Stomach (tissue), 9 donors: ENCODE data around the gene AGMAT. TPM values are rescaled to one million over a fixed set of nuclear protein-coding genes. Genes with fewer than 3 reads are reported as not detected.

ENCODE experiments used
- DNase-seq, 2 donors: peaks; one replicate each; pipeline versions ENCODE4 v3.0.0 to v3.0.0-alpha.2; 2013 to 2019
- H3K27ac ChIP-seq, 5 donors: fragments of 200-600 bp in 4 of 5; sonication (generic) in 4 of 5; one replicate each; pipeline ENCODE4 v1.5.1; 2013 to 2019; ENCODE audit warnings: mild to moderate bottlenecking in 1 of 5, moderate library complexity in 1 of 5
- H3K27me3 ChIP-seq, 3 donors: fragments of 200-600 bp; sonication (generic); one replicate each; pipeline ENCODE4 v1.5.1; 2017 to 2019; ENCODE audit warnings: mixed run types in 1 of 3
- H3K36me3 ChIP-seq, 4 donors: fragments of 200-600 bp; sonication (generic); 1 replicate in 3 of 4; 2 replicates in 1 of 4; pipeline ENCODE4 v1.5.1; 2016 to 2019
- H3K4me1 ChIP-seq, 4 donors: fragments of 200-600 bp; sonication (generic); one replicate each; pipeline ENCODE4 v1.5.1; 2016 to 2019
- H3K4me3 ChIP-seq, 4 donors: fragments of 200-600 bp; sonication (generic) in 3 of 4; one replicate each; pipeline ENCODE4 v1.5.1; 2016 to 2019; ENCODE audit warnings: mild to moderate bottlenecking in 1 of 4
- H3K9me3 ChIP-seq, 4 donors: fragments of 200-600 bp; sonication (generic); one replicate each; pipeline ENCODE4 v1.5.1; 2016 to 2019
- EP300 ChIP-seq: sonication (generic); formaldehyde crosslinking; IDR thresholded peaks from one replicate; pipeline ENCODE4 v1.6.1; 2017; ENCODE audit warnings: antibody characterized with exemption
- POLR2A ChIP-seq, 4 donors: fragments of 450-650 bp; IDR thresholded peaks; one replicate each; pipeline ENCODE4 v1.6.1; 2016; ENCODE audit warnings: antibody characterized with exemption in 4 of 4, control low read depth in 2 of 4, mild to moderate bottlenecking in 1 of 4, moderate library complexity in 1 of 4
- POLR2AphosphoS5 ChIP-seq, 3 donors: sonication (generic); formaldehyde crosslinking; IDR thresholded peaks; one replicate each; pipeline ENCODE4 v1.6.1; 2016; ENCODE audit warnings: antibody characterized with exemption in 3 of 3
- WGBS, 5 donors: extraction: QIAGEN DNeasy Blood & Tissue Kit in 3 of 5; methylation state at CpG; one replicate each; pipeline versions ENCODE4 v1.1.5 to v1.1.7; 2013 to 2018; 5-methylcytosine and 5-hydroxymethylcytosine counted together
- intact Hi-C: fragments of 100-400 bp; cut with DNase I; formaldehyde crosslinking; loops from one replicate; pipeline ENCODE4 v1.15.1; 2023; ENCODE audit warnings: low total_unique reads
- polyA plus RNA-seq, 3 donors: library from polyadenylated mRNA; stranded (reverse); fragments of 200-250 nt; gene quantifications; one replicate each; pipeline ENCODE4 v1.2.3, GENCODE V29; 2013
- total RNA-seq, 5 donors: library from RNA; depleted of rRNA; stranded (reverse); fragments of >200 nt; gene quantifications; one replicate each; pipeline versions ENCODE4 v1.1.0 to v1.2.3, GENCODE V29; 2014 to 2016
- TF ChIP-seq, protein P1 (sequence below), 7 experiments: fragments of 450-650 bp in 4 of 7; fragments of 200-600 bp in 3 of 7; sonication (generic) in 3 of 7; IDR thresholded peaks; one replicate each; pipeline ENCODE4 v1.5.1; 2016 to 2019; ENCODE audit warnings: antibody characterized with exemption in 7 of 7, control low read depth in 2 of 7, mild to moderate bottlenecking in 1 of 7
- donor health status: healthy with polysubstance abuse.
- donor health status: Bipolar disorder and iron deficiency.
- donor health status: healthy.

Gene AGMAT
- total and polyA plus RNA-seq, 8 donors, result 0.14 to 9.8 (median 0.51) TPM; not detected in 2

DNA sequence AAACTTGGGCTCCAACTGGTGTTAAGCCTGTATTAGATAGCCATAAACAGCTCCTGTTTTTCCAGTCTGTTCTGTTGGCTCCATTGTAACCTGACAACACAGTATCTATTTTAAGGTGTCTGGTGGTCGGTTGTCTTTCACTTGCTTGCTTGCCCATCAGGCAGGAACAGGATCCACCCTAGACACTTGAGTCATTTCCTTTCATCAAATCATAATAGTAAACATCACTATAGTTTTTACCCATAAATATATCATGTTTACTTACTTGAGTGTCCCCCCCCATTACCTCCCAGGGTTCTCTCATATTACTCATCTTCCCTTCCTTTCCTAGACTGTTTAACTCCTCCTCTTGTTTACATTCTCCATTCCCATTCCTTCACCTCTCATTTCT lies 35.3 kb upstream of the AGMAT start:
- H3K4me3 ChIP-seq, result no peak overlapping the region

DNA sequence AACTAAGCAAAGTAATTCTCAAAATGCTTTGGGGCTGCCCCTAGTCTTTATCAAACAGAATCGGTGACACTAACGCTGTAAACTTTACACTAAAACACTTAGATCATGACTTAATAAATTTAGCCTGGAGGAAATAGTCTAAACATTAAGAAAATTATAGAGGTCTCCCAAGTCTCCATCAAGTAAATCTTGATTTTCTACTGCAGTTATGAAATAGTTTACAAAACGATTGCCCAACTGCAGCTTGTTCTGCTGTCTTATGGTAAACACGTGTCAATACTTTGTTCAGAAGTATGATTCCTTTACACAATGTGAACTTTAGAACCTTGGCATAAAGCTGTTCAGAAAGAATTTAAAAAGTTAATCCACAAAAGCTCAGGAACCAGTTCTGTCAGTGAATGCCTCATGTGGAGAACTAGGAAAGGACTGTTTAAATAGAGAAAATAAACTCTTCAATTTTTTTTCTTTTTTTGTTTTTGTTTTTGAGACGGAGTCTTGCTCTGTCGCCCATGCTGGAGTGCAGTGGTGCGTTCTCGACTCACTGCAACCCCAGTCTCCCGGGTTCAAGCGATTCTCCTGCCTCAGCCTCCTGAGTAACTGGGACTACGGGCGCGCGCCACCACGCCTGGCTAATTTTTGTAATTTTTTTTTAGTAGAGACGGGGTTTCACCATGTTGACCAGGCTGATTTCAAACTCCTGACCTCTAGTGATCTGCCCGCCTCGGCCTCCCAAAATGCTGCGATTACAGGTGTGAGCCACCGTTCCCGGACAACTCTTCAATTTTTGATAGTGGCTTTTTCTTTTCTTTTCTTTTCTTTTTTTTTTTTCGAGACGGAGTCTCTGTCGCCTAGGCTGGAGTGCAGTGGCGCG lies 34.0 kb upstream of the AGMAT start:
- TF ChIP-seq EP300 (no peak), POLR2AphosphoS5 (IDR thresholded peaks at IDR 0.05) (peak; percentile 61 to 77 (median 68))
- Histone ChIP-seq H3K27me3 (no peaks in the 10 kb centered on the region), H3K36me3 (no peaks in the 10 kb centered on the region), H3K4me3 (peak overlapping the region; percentile 85 to 95 (median 90)), H3K27ac (peak overlapping the region; percentile 81 to 100 (median 98)), H3K9me3 (no peaks in the 10 kb centered on the region), H3K4me1 (peaks cover 41 to 75% (median 59%) of the 10 kb centered on the region in 4 donors)
- intact Hi-C loops, result no loop called here
- DNase-seq, result peak in 1 of 2 donors; percentile 80
- WGBS, 5 donors, result 65 to 67% (median 66%) methylated on average over 26 of the region's 26 CpGs

More for the DNA sequence above, 35.3 kb upstream of the AGMAT start:
- Histone ChIP-seq H3K36me3 (no peaks in the 10 kb centered on the region), H3K9me3 (no peaks in the 10 kb centered on the region), H3K4me1 (peaks cover 41 to 85% (median 66%) of the 10 kb centered on the region in 4 donors), H3K27me3 (no peaks in the 10 kb centered on the region), H3K27ac (peak overlapping the region in 4 of 5 donors; percentile 97 to 100 (median 98))
- intact Hi-C loops, result no loop called here
- no peak for DNase-seq
- 40 to 70% (median 44%) methylated on average over 1 of the region's 1 CpG for WGBS, 5 donors
- TF ChIP-seq, protein P1, sequence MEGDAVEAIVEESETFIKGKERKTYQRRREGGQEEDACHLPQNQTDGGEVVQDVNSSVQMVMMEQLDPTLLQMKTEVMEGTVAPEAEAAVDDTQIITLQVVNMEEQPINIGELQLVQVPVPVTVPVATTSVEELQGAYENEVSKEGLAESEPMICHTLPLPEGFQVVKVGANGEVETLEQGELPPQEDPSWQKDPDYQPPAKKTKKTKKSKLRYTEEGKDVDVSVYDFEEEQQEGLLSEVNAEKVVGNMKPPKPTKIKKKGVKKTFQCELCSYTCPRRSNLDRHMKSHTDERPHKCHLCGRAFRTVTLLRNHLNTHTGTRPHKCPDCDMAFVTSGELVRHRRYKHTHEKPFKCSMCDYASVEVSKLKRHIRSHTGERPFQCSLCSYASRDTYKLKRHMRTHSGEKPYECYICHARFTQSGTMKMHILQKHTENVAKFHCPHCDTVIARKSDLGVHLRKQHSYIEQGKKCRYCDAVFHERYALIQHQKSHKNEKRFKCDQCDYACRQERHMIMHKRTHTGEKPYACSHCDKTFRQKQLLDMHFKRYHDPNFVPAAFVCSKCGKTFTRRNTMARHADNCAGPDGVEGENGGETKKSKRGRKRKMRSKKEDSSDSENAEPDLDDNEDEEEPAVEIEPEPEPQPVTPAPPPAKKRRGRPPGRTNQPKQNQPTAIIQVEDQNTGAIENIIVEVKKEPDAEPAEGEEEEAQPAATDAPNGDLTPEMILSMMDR (IDR thresholded peaks at IDR 0.05), result no peak
- TF ChIP-seq POLR2A (IDR thresholded peaks at IDR 0.05) (no peak), POLR2AphosphoS5 (IDR thresholded peaks at IDR 0.05) (no peak), EP300 (no peak)

DNA sequence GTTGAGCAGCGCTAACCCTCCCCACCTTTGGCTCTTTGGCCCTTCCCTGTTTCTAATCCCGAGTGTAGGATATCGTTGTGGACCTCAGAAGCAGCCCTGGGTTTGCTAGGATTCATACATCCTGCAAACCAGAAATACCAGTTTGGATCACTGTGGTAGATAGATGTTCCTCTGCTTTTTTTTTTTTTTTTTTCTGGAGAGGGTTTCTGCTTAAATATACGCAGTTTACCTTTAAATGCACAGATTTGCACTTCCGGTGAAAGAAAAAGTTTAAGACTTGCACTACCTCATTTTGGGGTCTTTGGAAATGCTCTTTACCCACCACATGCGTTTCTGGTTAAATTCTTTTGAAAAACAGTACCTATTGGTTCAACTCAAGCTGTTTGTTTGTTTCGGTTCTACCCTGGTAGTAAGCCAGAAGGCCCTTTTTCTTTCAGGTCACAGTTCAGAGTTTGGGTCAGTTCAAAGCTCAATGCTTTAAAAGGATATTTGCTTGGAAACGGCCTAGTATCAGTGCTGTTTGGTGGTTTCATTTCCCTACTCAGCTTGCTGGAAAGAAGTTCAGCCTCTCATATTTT lies 33.3 kb upstream of the AGMAT start:
- H3K36me3 ChIP-seq, result no peaks in the 10 kb centered on the region
- peak overlapping the region; percentile 97 to 100 (median 98) for H3K27ac ChIP-seq
- TF ChIP-seq POLR2A (IDR thresholded peaks at IDR 0.05) (no peak), POLR2AphosphoS5 (IDR thresholded peaks at IDR 0.05) (no peak), EP300 (no peak)
- TF ChIP-seq, protein P1 (IDR thresholded peaks at IDR 0.05), result no peak
- no peaks in the 10 kb centered on the region for H3K27me3 ChIP-seq
- H3K9me3 ChIP-seq, result no peaks in the 10 kb centered on the region
- intact Hi-C loops, result no loop called here
- WGBS, 5 donors, result 0% methylated on average over 8 of the region's 8 CpGs
- peaks cover 41 to 68% (median 56%) of the 10 kb centered on the region in 4 donors for H3K4me1 ChIP-seq
- DNase-seq, result peak in 1 of 2 donors; percentile 74
- peak overlapping the region; percentile 85 to 95 (median 90) for H3K4me3 ChIP-seq

DNA sequence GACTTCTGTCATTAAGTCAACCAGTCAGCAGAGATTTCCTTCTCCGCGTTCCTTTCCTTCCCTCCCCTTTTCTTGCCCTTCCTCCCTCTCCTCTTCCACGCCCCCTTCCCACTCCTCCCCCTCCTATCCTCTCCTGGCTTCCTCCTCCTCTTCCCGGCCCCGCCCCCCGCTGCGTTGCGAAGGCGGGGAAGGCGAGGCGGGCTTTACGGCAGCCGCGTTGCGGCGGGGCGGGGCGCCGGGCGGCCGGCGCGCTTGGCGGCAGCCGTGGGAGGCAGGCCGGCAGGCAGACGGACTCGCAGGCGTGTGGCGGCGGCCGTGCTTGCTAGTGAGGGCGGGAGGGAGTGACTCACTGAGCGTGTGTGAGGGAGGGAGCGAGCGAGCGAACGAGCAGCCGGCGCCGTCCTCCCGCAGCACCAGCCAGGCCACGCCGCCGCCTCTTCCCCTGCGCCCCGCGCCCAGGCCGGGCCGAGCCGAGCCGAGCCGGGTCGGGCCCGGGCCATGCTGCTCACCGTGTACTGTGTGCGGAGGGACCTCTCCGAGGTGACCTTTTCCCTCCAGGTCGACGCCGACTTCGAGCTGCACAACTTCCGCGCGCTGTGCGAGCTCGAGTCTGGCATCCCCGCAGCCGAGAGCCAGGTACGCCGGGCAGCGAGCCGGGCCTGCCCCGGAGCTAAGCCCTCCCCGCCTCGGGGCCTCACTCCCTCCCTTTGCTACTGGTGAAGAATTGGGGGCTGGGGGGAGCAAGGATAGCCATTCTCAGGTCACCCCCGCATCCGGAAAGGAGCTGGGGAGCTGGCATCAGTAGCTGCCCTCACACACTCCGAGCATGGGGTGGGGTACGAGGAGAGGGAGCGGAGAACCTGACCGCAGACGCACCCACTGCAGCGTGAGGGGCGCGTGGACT lies 32.6 kb upstream of the AGMAT start, which contains the start of gene DDI2:
DDI2 (plus strand) TSS at position 286 of the 904 bp plus-strand sequence; CDS start at position 499, 213 bp downstream.
- peak; percentile 97 to 99 for DNase-seq
- peaks cover 41 to 62% (median 51%) of the 10 kb centered on the region in 4 donors for H3K4me1 ChIP-seq
- peak within 1 kb of the TSS; percentile 85 to 95 (median 90) for H3K4me3 ChIP-seq
- intact Hi-C loops, result no loop called here
- no peaks in the 10 kb centered on the region for H3K9me3 ChIP-seq
- H3K36me3 ChIP-seq, result no peaks in the 10 kb centered on the region
- TF ChIP-seq EP300, result no peak
- peak in 1 of 4 donors; percentile 37 for TF ChIP-seq POLR2A (IDR thresholded peaks at IDR 0.05)
- TF ChIP-seq POLR2AphosphoS5 (IDR thresholded peaks at IDR 0.05), result peak; percentile 56 to 97 (median 91)
- TF ChIP-seq, protein P1 (IDR thresholded peaks at IDR 0.05), result no peak
- 0% methylated on average over 55 to 86 of the region's 86 CpGs for WGBS, 5 donors
- no peaks in the 10 kb centered on the region for H3K27me3 ChIP-seq
- H3K27ac ChIP-seq, result peak within 1 kb of the TSS; percentile 97 to 100 (median 98)
